ENCODE measurements around the gene CCIN. TPM values are rescaled to one million over a fixed set of nuclear protein-coding genes. Genes with fewer than 3 reads are reported as not detected.

The CCIN gene
- total and polyA plus RNA-seq, 2 of the 4 experiments (the other 2 are of a cell fraction) = 0.80 to 1.1 TPM

GRCh38 chr9:36193023-36193422, 23.8 kb downstream of the CCIN start:
- ChIA-PET CTCF (interaction anchor here (0.5 kb wide), 1 partner anchor 326 kb away, joined by 3 read pairs; no protein-coding TSS in a partner anchor), POLR2A (ENCODE audit: unreplicated experiment) (interaction anchor here (0.6 kb wide), 1 partner anchor 139 kb away, joined by 3 read pairs; no protein-coding TSS in a partner anchor)
- TF ChIP-seq MAFK (IDR thresholded peaks at IDR 0.05; ENCODE audit: low read depth, low read length) (peak; percentile 97), RFX5 (IDR thresholded peaks at IDR 0.05; ENCODE audit: low read depth, low read length) (no peak), RAD21 (IDR thresholded peaks at IDR 0.05; ENCODE audit: low read length) (no peak), NFE2L2 (IDR thresholded peaks at IDR 0.05; ENCODE audit: low read depth, low read length) (no peak), POLR2A (IDR thresholded peaks at IDR 0.05; ENCODE audit: low read depth, low read length) (no peak)
- peaks cover 56% of the 10 kb centered on the region for H4K20me1 ChIP-seq (ENCODE audit: insufficient read depth, low read length)
- no peak overlapping the region for H2AK9ac ChIP-seq (replicated peaks; ENCODE audit: low read depth, low read length, poor library complexity)
- in situ Hi-C loops (cut with MboI; ENCODE audit: low sequenced_read_pairs) = no loop called here
- no peak overlapping the region for H2BK120ac ChIP-seq (ENCODE audit: low read depth, low read length)
- dilution Hi-C loops (cut with HindIII; ENCODE audit: low sequenced_read_pairs, unreplicated experiment) = no loop called here
- WGBS, 2 experiments (ENCODE audit: extremely low coverage in 2 of 2, insufficient read length in 1 of 2) = 100% methylated on average over 2 of the region's 3 CpGs; no CpG with 5 or more reads in 1 of the 2 experiments
- H3K9me1 ChIP-seq (ENCODE audit: insufficient read depth, low read length) = peaks cover 14% of the 10 kb centered on the region
- H3K79me1 ChIP-seq (ENCODE audit: low read depth in 1 of 2, low read length in 2 of 2) = peaks cover 3 to 58% of the 10 kb centered on the region in 2 experiments; a peak in 3 of 4 replicates
- H4K8ac ChIP-seq (ENCODE audit: low read depth in 2 of 2, low read length in 2 of 2) = no peak overlapping the region
- DNase-seq = peak; percentile 17
- H2BK5ac ChIP-seq (ENCODE audit: low read depth, low read length, poor library complexity, severe bottlenecking) = no peak overlapping the region
- intact Hi-C loops (cut with micrococcal nuclease) = loop anchor here (2.0 to 5.0 kb wide), 3 partner anchors 14 to 134 kb away; no protein-coding TSS in a partner anchor
- no peak overlapping the region for H4K5ac ChIP-seq (ENCODE audit: low read depth, low read length)
- H2AFZ ChIP-seq (replicated peaks; ENCODE audit: low read length, poor library complexity) = no peak overlapping the region
- peak overlapping the region; percentile 58; the same call in 1 of the 2 replicates for H3K9ac ChIP-seq (ENCODE audit: low read depth, low read length)
- H2AK5ac ChIP-seq (ENCODE audit: low read depth, low read length) = peak overlapping the region; percentile 44; the same call in 1 of the 2 replicates
- H3K23ac ChIP-seq (ENCODE audit: low read depth, low read length) = peak overlapping the region; percentile 87
- H3K14ac ChIP-seq (replicated peaks; ENCODE audit: low read depth, low read length) = peak overlapping the region; percentile 57; the same call in 1 of the 2 replicates
- peaks cover 6% of the 10 kb centered on the region for H3K36me3 ChIP-seq (ENCODE audit: control insufficient read depth, insufficient read depth, low read length)
- H3K4me3 ChIP-seq (ENCODE audit: insufficient read depth, low read depth, low read length) = peak overlapping the region; percentile 43
- H3K18ac ChIP-seq (ENCODE audit: low read depth, low read length) = no peak overlapping the region
- ATAC-seq (ENCODE audit: low read depth) = no peak
- no peak overlapping the region for H2BK20ac ChIP-seq (ENCODE audit: low read depth, low read length)
- no peaks in the 10 kb centered on the region for H3K27me3 ChIP-seq (ENCODE audit: control insufficient read depth, insufficient read depth, low read length)
- peaks cover 11% of the 10 kb centered on the region for H3K4me1 ChIP-seq (ENCODE audit: control insufficient read depth, insufficient read depth, low read length)
- H3K4me2 ChIP-seq (ENCODE audit: low read depth, low read length) = peak overlapping the region; percentile 93
- no peaks in the 10 kb centered on the region for H3K9me3 ChIP-seq (ENCODE audit: control insufficient read depth, insufficient read depth, low read length)
- H3K4ac ChIP-seq (ENCODE audit: low read depth, low read length) = no peak overlapping the region
- BruUV-seq (replicated peaks) = no TSS peak
- H3K56ac ChIP-seq (ENCODE audit: extremely low read depth, insufficient read depth, low read length) = no peak overlapping the region
- no peak overlapping the region for H4K91ac ChIP-seq (ENCODE audit: insufficient read depth, low read depth, low read length)
- no peak overlapping the region for H2BK15ac ChIP-seq (ENCODE audit: low read depth, low read length)
- H3K27ac ChIP-seq (ENCODE audit: insufficient read depth, low read length) = no peak overlapping the region
